HTR-8/SVneo (cell line): ENCODE measurements around the gene GOLGA1.
"Not testable (repeated sequence)": the region's sequence is repeated elsewhere in the genome, so short reads cannot be mapped to it uniquely, and the experiment has no call there.

Source experiments
- DNase-seq: peaks from one replicate; pipeline ENCODE4 v3.0.0; 2011; ENCODE audit warnings: low spot score, mixed read lengths; ENCODE audit not compliant: insufficient read length
- FAIRE-seq: peaks from 2 replicates; lab custom pipeline; 2011; peaks lifted over from hg19 to GRCh38; lab: Jason Lieb, UNC

Gene GOLGA1

GRCh38 chr9:124860582-124861341 lies 80.1 kb downstream of the GOLGA1 start:
- DNase-seq, result no peak
- FAIRE-seq, result no peak

GRCh38 chr9:124859803-124860581 lies 80.9 kb downstream of the GOLGA1 start:
- FAIRE-seq (no peak), DNase-seq (no peak)

- DNase-seq (no peak), FAIRE-seq (no peak)
Observed at GRCh38 chr9:124858330-124859046, 82.4 kb downstream of the GOLGA1 start.

GRCh38 chr9:124857533-124858162 lies 83.2 kb downstream of the GOLGA1 start:
- FAIRE-seq, result no peak
- no peak for DNase-seq

- FAIRE-seq (no peak), DNase-seq (no peak)
Observed at GRCh38 chr9:124855944-124856765, 84.7 kb downstream of the GOLGA1 start.

GRCh38 chr9:124855566-124855943 lies 85.3 kb downstream of the GOLGA1 start:
- DNase-seq (no peak), FAIRE-seq (no peak)

GRCh38 chr9:124854822-124855221 lies 86.1 kb downstream of the GOLGA1 start:
- FAIRE-seq, result no peak
- DNase-seq, result no peak

GRCh38 chr9:124854161-124854560 lies 86.7 kb downstream of the GOLGA1 start:
- FAIRE-seq (no peak), DNase-seq (no peak)

- no peak for FAIRE-seq
- no peak for DNase-seq
Observed at GRCh38 chr9:124853605-124854143, 87.2 kb downstream of the GOLGA1 start.

- FAIRE-seq (peak; percentile 4), DNase-seq (peak; percentile 81)
Observed at GRCh38 chr9:124852829-124853531, 87.9 kb downstream of the GOLGA1 start, which contains the start of gene WDR38. TSS of gene WDR38 (plus strand) at chr9:124853460. CDS start at chr9:124853532, 72 bp downstream.

GRCh38 chr9:124852121-124852828 lies 88.6 kb downstream of the GOLGA1 start:
- no peak for FAIRE-seq

GRCh38 chr9:124849801-124850200 lies 91.1 kb downstream of the GOLGA1 start:
- FAIRE-seq, result no peak
- DNase-seq, result no peak

More at GRCh38 chr9:124852121-124852828, 88.6 kb downstream of the GOLGA1 start:
- DNase-seq, result no peak

GRCh38 chr9:124846969-124847368 lies 93.9 kb downstream of the GOLGA1 start:
- DNase-seq (no peak), FAIRE-seq (no peak)

GRCh38 chr9:124846467-124846866 lies 94.4 kb downstream of the GOLGA1 start:
- FAIRE-seq, DNase-seq: not testable (repeated sequence)

GRCh38 chr9:124844291-124844690 lies 96.6 kb downstream of the GOLGA1 start:
- DNase-seq (no peak), FAIRE-seq (no peak)

- DNase-seq, result no peak
- no peak for FAIRE-seq
Observed at GRCh38 chr9:124843456-124844034, 97.3 kb downstream of the GOLGA1 start.

- DNase-seq (no peak), FAIRE-seq (no peak)
Observed at GRCh38 chr9:124841075-124841821, 99.6 kb downstream of the GOLGA1 start.
